SK-N-SH treated with all-trans-retinoic acid at 6 μM for 48 hours (cell line): ENCODE results near the gene ZSWIM6.

Experiments used
- ATAC-seq: fragments of 200-7000 bp; cut with Tn5 transposase; 3 replicates; pipeline ENCODE4 v1.9.1; 2020; ENCODE audit warnings: mild to moderate bottlenecking, moderate library complexity
- ARNTL ChIP-seq: fragments of 450-650 bp; formaldehyde crosslinking; IDR thresholded peaks from 2 replicates; pipeline ENCODE4 v1.5.0; 2020; ENCODE audit warnings: low read depth, mild to moderate bottlenecking, moderate library complexity, borderline replicate concordance
- BACH2 ChIP-seq: fragments of 250-450 bp; sonication (Bioruptor Pico); IDR thresholded peaks from 2 replicates; pipeline ENCODE4 v1.9.0; 2021; ENCODE audit warnings: mild to moderate bottlenecking, borderline replicate concordance
- CREB5 ChIP-seq: fragments of 250-450 bp; sonication (Bioruptor Pico); IDR thresholded peaks from 2 replicates; pipeline ENCODE4 v1.5.1; 2020; ENCODE audit warnings: low read depth, mild to moderate bottlenecking, moderate library complexity
- CSDC2 ChIP-seq: fragments of 250-450 bp; sonication (Bioruptor Pico); IDR thresholded peaks from 2 replicates; pipeline ENCODE4 v1.5.0; 2020; ENCODE audit warnings: mild to moderate bottlenecking, moderate library complexity
- CSRNP3 ChIP-seq: fragments of 250-450 bp; sonication (Bioruptor Pico); IDR thresholded peaks from 2 replicates; pipeline ENCODE4 v1.5.1; 2021; ENCODE audit warnings: mild to moderate bottlenecking, moderate library complexity
- ESRRG ChIP-seq: fragments of 250-450 bp; sonication (Bioruptor Pico); IDR thresholded peaks from 2 replicates; pipeline ENCODE4 v1.6.1; 2021; ENCODE audit warnings: mild to moderate bottlenecking
- ISL1 ChIP-seq: fragments of 250-450 bp; sonication (Bioruptor Pico); IDR thresholded peaks from 2 replicates; pipeline ENCODE4 v2.1.2; 2022; ENCODE audit warnings: mild to moderate bottlenecking, moderate library complexity
- OSR1 ChIP-seq: fragments of 250-450 bp; sonication (Bioruptor Pico); IDR thresholded peaks from 2 replicates; pipeline ENCODE4 v1.8.0; 2022; ENCODE audit warnings: moderate library complexity, mild to moderate bottlenecking, inconsistent platforms
- PATZ1 ChIP-seq: fragments of 250-450 bp; sonication (Bioruptor Pico); IDR thresholded peaks from 2 replicates; pipeline ENCODE4 v1.8.0; 2020; ENCODE audit warnings: mild to moderate bottlenecking, moderate library complexity, borderline replicate concordance
- POU6F1 ChIP-seq: fragments of 250-450 bp; sonication (Bioruptor Pico); IDR thresholded peaks from 2 replicates; pipeline ENCODE4 v1.8.0; 2021; ENCODE audit warnings: low read depth, mild to moderate bottlenecking, moderate library complexity, borderline replicate concordance
- PPARA ChIP-seq: fragments of 250-450 bp; sonication (Bioruptor Pico); IDR thresholded peaks from 2 replicates; pipeline ENCODE4 v1.5.0; 2020; ENCODE audit warnings: mild to moderate bottlenecking, borderline replicate concordance
- RARB ChIP-seq: fragments of 250-450 bp; sonication (Bioruptor Pico); IDR thresholded peaks from 2 replicates; pipeline ENCODE4 v1.8.0; 2021; ENCODE audit warnings: mild to moderate bottlenecking, moderate library complexity
- SNAI2 ChIP-seq: fragments of 250-450 bp; sonication (Bioruptor Pico); IDR thresholded peaks from 2 replicates; pipeline ENCODE4 v1.5.0; 2020; ENCODE audit warnings: mild to moderate bottlenecking, moderate library complexity
- TCF4 ChIP-seq: fragments of 250-450 bp; sonication (Bioruptor Pico); IDR thresholded peaks from 2 replicates; pipeline ENCODE4 v1.8.0; 2021; ENCODE audit warnings: mild to moderate bottlenecking, moderate library complexity, borderline replicate concordance
- TOX ChIP-seq: fragments of 250-450 bp; sonication (Bioruptor Pico); IDR thresholded peaks from 2 replicates; pipeline ENCODE4 v1.8.0; 2021; ENCODE audit warnings: mild to moderate bottlenecking, moderate library complexity, borderline replicate concordance
- TSHZ2 ChIP-seq: fragments of 250-450 bp; sonication (Bioruptor Pico); IDR thresholded peaks from 2 replicates; pipeline ENCODE4 v1.5.0; 2020; ENCODE audit warnings: mild to moderate bottlenecking, moderate library complexity
- ZC3H10 ChIP-seq: fragments of 250-450 bp; sonication (Bioruptor Pico); IDR thresholded peaks from 2 replicates; pipeline ENCODE4 v1.5.1; 2021; ENCODE audit warnings: mild to moderate bottlenecking, moderate library complexity
- ZFP30 ChIP-seq: fragments of 450-650 bp; formaldehyde crosslinking; IDR thresholded peaks from 2 replicates; pipeline ENCODE4 v1.5.0; 2022; ENCODE audit warnings: mild to moderate bottlenecking, moderate library complexity
- ZNF565 ChIP-seq: fragments of 450-650 bp; formaldehyde crosslinking; conservative IDR thresholded peaks from 2 replicates; pipeline ENCODE4 v1.5.0; 2020; ENCODE audit warnings: low read depth, mild to moderate bottlenecking, moderate library complexity
- ZNF70 ChIP-seq: fragments of 450-650 bp; formaldehyde crosslinking; IDR thresholded peaks from 2 replicates; pipeline ENCODE4 v1.5.0; 2020; ENCODE audit warnings: mild to moderate bottlenecking, moderate library complexity
- ZNF8 ChIP-seq: fragments of 450-650 bp; formaldehyde crosslinking; IDR thresholded peaks from 2 replicates; pipeline ENCODE4 v1.5.0; 2020; ENCODE audit warnings: mild to moderate bottlenecking, moderate library complexity

The ZSWIM6 gene

GRCh38 chr5:61536922-61537321 is 204.9 kb downstream of the ZSWIM6 start:
- TF ChIP-seq ARNTL (CRISPR knock-in tag) (no peak), TOX (CRISPR knock-in tag) (no peak), CSDC2 (CRISPR knock-in tag) (no peak), ZNF8 (CRISPR knock-in tag) (no peak), POU6F1 (no peak), BACH2 (CRISPR knock-in tag) (no peak), ZFP30 (CRISPR knock-in tag) (no peak), ESRRG (CRISPR knock-in tag) (no peak), ZNF70 (CRISPR knock-in tag) (no peak), PATZ1 (CRISPR knock-in tag) (no peak), CREB5 (CRISPR knock-in tag) (no peak), ISL1 (CRISPR knock-in tag) (no peak), CSRNP3 (CRISPR knock-in tag) (no peak), TSHZ2 (CRISPR knock-in tag) (no peak), ZNF565 (CRISPR knock-in tag) (no peak), TCF4 (CRISPR knock-in tag) (no peak), ZC3H10 (CRISPR knock-in tag) (no peak), SNAI2 (no peak), PPARA (CRISPR knock-in tag) (no peak)
- ATAC-seq, result no peak

GRCh38 chr5:61538722-61539501 is 206.9 kb downstream of the ZSWIM6 start:
- no peak for ATAC-seq
- no peak for TF ChIP-seq TCF4 (CRISPR knock-in tag)
- no peak for TF ChIP-seq ZNF70 (CRISPR knock-in tag)
- no peak for TF ChIP-seq ISL1 (CRISPR knock-in tag)
- TF ChIP-seq ZFP30 (CRISPR knock-in tag), result no peak
- no peak for TF ChIP-seq ZNF565 (CRISPR knock-in tag)
- no peak for TF ChIP-seq CSRNP3 (CRISPR knock-in tag)
- TF ChIP-seq PATZ1 (CRISPR knock-in tag), result no peak
- TF ChIP-seq ARNTL (CRISPR knock-in tag), result no peak
- no peak for TF ChIP-seq OSR1 (CRISPR knock-in tag)
- TF ChIP-seq ZC3H10 (CRISPR knock-in tag), result no peak
- TF ChIP-seq PPARA (CRISPR knock-in tag), result no peak
- no peak for TF ChIP-seq RARB (CRISPR knock-in tag)
- TF ChIP-seq CSDC2 (CRISPR knock-in tag), result no peak
